WTC11 (cell line): ENCODE measurements around the gene KIAA1671. TPM values are rescaled to one million over a fixed set of nuclear protein-coding genes. Genes with fewer than 3 reads are reported as not detected.

ENCODE experiments used
- ATAC-seq: fragments of 200-7000 bp; cut with Tn5 transposase; 2 replicates; pipeline ENCODE4 v1.10.0; 2021; ENCODE audit warnings: mild to moderate bottlenecking, moderate library complexity
- CTCF ChIA-PET: fragments of 300-600 bp; sonication (Branson Sonifier 250); formaldehyde crosslinking; loops from one replicate; lab custom pipeline; 2021; ENCODE audit warnings: antibody characterized with exemption; lab: Charles Lee
- POLR2A ChIA-PET: fragments of 350-600 bp; sonication (Branson Sonifier 250); formaldehyde crosslinking; loops from one replicate; lab custom pipeline; 2021; ENCODE audit warnings: antibody characterized with exemption; lab: Charles Lee
- DNase-seq: peaks from one replicate; pipeline ENCODE4 v3.0.0; 2021; ENCODE audit warnings: low spot score
- H3K27ac Mint-ChIP-seq: 2 replicates; pipeline ENCODE4 v1.8.0; 2021; ENCODE audit warnings: mixed read lengths
- H3K27me3 Mint-ChIP-seq: 2 replicates; pipeline ENCODE4 v1.8.0; 2021; ENCODE audit warnings: low read depth, mild to moderate bottlenecking, moderate library complexity, mixed read lengths
- H3K36me3 Mint-ChIP-seq: 2 replicates; pipeline ENCODE4 v1.8.0; 2021; ENCODE audit warnings: mixed read lengths
- H3K4me1 Mint-ChIP-seq: 2 replicates; pipeline ENCODE4 v1.8.0; 2022; ENCODE audit warnings: mixed read lengths
- H3K4me3 Mint-ChIP-seq: 2 replicates; pipeline ENCODE4 v1.8.0; 2021; ENCODE audit warnings: mild to moderate bottlenecking, moderate library complexity, mixed read lengths
- H3K9me3 Mint-ChIP-seq: 2 replicates; pipeline ENCODE4 v1.8.0; 2021; ENCODE audit warnings: mixed read lengths
- AFF4 ChIP-seq: sonication (generic); formaldehyde crosslinking; IDR thresholded peaks from 2 replicates; pipeline ENCODE4 v1.8.1; 2023; ENCODE audit warnings: mild to moderate bottlenecking, missing genetic modification reagents, borderline replicate concordance
- ATF1 ChIP-seq: sonication (generic); formaldehyde crosslinking; IDR thresholded peaks from 2 replicates; pipeline ENCODE4 v1.8.1; 2023; ENCODE audit warnings: mild to moderate bottlenecking, moderate library complexity, missing genetic modification reagents
- CDX4 ChIP-seq: fragments of 250-450 bp; sonication (Bioruptor Pico); IDR thresholded peaks from 2 replicates; pipeline ENCODE4 v1.9.0; 2021; ENCODE audit warnings: moderate library complexity, mild to moderate bottlenecking, inconsistent platforms, borderline replicate concordance
- FOXP1 ChIP-seq: sonication (generic); formaldehyde crosslinking; IDR thresholded peaks from 2 replicates; pipeline ENCODE4 v1.8.0; 2022; ENCODE audit warnings: missing genetic modification reagents, mild to moderate bottlenecking, moderate library complexity, borderline replicate concordance
- IRF2 ChIP-seq: sonication (generic); formaldehyde crosslinking; IDR thresholded peaks from 2 replicates; pipeline ENCODE4 v1.8.0; 2022; ENCODE audit warnings: low read depth, missing genetic modification reagents, borderline replicate concordance
- JAZF1 ChIP-seq: fragments of 250-450 bp; sonication (Bioruptor Pico); IDR thresholded peaks from 2 replicates; pipeline ENCODE4 v1.9.0; 2021; ENCODE audit warnings: moderate library complexity, mild to moderate bottlenecking, inconsistent platforms
- JUN ChIP-seq: sonication (generic); formaldehyde crosslinking; IDR thresholded peaks from 2 replicates; pipeline ENCODE4 v1.8.0; 2023; ENCODE audit warnings: mild to moderate bottlenecking, missing genetic modification reagents
- NFATC4 ChIP-seq: fragments of 250-450 bp; sonication (Bioruptor Pico); IDR thresholded peaks from 2 replicates; pipeline ENCODE4 v1.9.0; 2021; ENCODE audit warnings: mild to moderate bottlenecking
- PRRX2 ChIP-seq: fragments of 250-450 bp; sonication (Bioruptor Pico); IDR thresholded peaks from 2 replicates; pipeline ENCODE4 v1.8.0; 2021; ENCODE audit warnings: mild to moderate bottlenecking
- RELA ChIP-seq: sonication (generic); formaldehyde crosslinking; IDR thresholded peaks from 2 replicates; pipeline ENCODE4 v1.8.1; 2022; ENCODE audit warnings: missing genetic modification reagents, mild to moderate bottlenecking, borderline replicate concordance
- SP1 ChIP-seq: sonication (generic); formaldehyde crosslinking; conservative IDR thresholded peaks from 2 replicates; pipeline ENCODE4 v1.8.1; 2022; ENCODE audit warnings: missing genetic modification reagents
- STAT6 ChIP-seq: sonication (generic); formaldehyde crosslinking; conservative IDR thresholded peaks from 2 replicates; pipeline ENCODE4 v1.8.1; 2023; ENCODE audit warnings: mild to moderate bottlenecking, low read depth, missing genetic modification reagents, moderate library complexity
- TP53 ChIP-seq: sonication (generic); formaldehyde crosslinking; IDR thresholded peaks from 2 replicates; pipeline ENCODE4 v1.8.1; 2023; ENCODE audit warnings: mild to moderate bottlenecking, missing genetic modification reagents
- ZBTB21 ChIP-seq: sonication (generic); formaldehyde crosslinking; IDR thresholded peaks from 2 replicates; pipeline ENCODE4 v1.8.1; 2023; ENCODE audit warnings: mild to moderate bottlenecking, missing genetic modification reagents, borderline replicate concordance
- ZNF138 ChIP-seq: sonication (generic); formaldehyde crosslinking; conservative IDR thresholded peaks from 2 replicates; pipeline ENCODE4 v1.8.1; 2022; ENCODE audit warnings: mild to moderate bottlenecking, moderate library complexity, missing genetic modification reagents
- ZNF232 ChIP-seq: sonication (generic); formaldehyde crosslinking; IDR thresholded peaks from 2 replicates; pipeline ENCODE4 v1.8.0; 2022; ENCODE audit warnings: mild to moderate bottlenecking, missing genetic modification reagents
- ZNF281 ChIP-seq: sonication (generic); formaldehyde crosslinking; IDR thresholded peaks from 2 replicates; pipeline ENCODE4 v1.8.0; 2023; ENCODE audit warnings: mild to moderate bottlenecking, missing genetic modification reagents
- ZNF423 ChIP-seq: fragments of 250-450 bp; sonication (Bioruptor Pico); IDR thresholded peaks from 2 replicates; pipeline ENCODE4 v2.1.2; 2022; ENCODE audit warnings: mild to moderate bottlenecking, moderate library complexity
- total RNA-seq: library from RNA; stranded (reverse); gene quantifications from 3 replicates; pipeline ENCODE4 v1.2.3, GENCODE V29; 2021
- TF ChIP-seq, protein P1 (sequence below): sonication (generic); formaldehyde crosslinking; IDR thresholded peaks from 2 replicates; pipeline ENCODE4 v1.8.1; 2023; ENCODE audit warnings: mild to moderate bottlenecking, moderate library complexity, missing genetic modification reagents
- TF ChIP-seq, protein P2 (sequence below): fragments of 250-450 bp; sonication (Bioruptor Pico); conservative IDR thresholded peaks from 2 replicates; pipeline ENCODE4 v1.9.0; 2021; ENCODE audit warnings: mild to moderate bottlenecking
- TF ChIP-seq, protein P3 (sequence below): sonication (generic); formaldehyde crosslinking; IDR thresholded peaks from 2 replicates; pipeline ENCODE4 v1.8.0; 2022; ENCODE audit warnings: mild to moderate bottlenecking, missing genetic modification reagents

The KIAA1671 gene
- total RNA-seq, 1 experiment from 2014 or later, result 26.0 TPM

DNA sequence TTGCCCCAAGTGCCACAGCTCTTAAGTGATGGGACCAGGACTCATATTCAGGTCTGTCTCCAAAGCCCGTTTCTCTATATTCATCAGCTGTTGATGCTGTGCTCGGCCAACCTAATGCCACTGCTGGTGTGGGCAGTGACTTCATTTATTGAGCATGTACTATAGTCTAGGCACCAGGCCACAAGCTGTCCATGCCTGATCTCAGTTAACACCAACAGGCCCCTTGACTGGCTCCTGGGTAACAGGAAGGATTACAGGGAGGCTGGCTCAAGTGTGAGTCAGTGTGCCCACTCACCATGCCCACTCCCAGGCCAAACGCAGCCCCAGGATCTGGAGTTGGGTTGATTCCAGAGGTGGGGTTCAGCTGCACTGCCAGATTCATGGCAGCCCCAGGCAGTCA lies 258.3 kb downstream of the KIAA1671 start:
- Mint-ChIP-seq H3K4me3 (no peak overlapping the region), H3K9me3 (peaks cover 28% of the 10 kb centered on the region), H3K27ac (no peak overlapping the region), H3K36me3 (peaks cover 6% of the 10 kb centered on the region; the same call in 1 of the 2 replicates), H3K4me1 (no peaks in the 10 kb centered on the region), H3K27me3 (peaks cover 8% of the 10 kb centered on the region)
- ChIA-PET CTCF (interaction anchor here (2.6 to 3.8 kb wide), 2 partner anchors 9 to 100 kb away, joined by 14 to 22 read pairs; no protein-coding TSS in a partner anchor), POLR2A (no interaction called here)
- TF ChIP-seq NFATC4 (CRISPR knock-in tag), result no peak
- no peak for TF ChIP-seq ZNF232 (CRISPR knock-in tag)
- TF ChIP-seq CDX4 (CRISPR knock-in tag), result no peak
- no peak for TF ChIP-seq PRRX2
- no peak for TF ChIP-seq ZBTB21 (CRISPR knock-in tag)
- no peak for TF ChIP-seq ZNF423 (CRISPR knock-in tag)
- DNase-seq (no peak), ATAC-seq (no peak)

DNA sequence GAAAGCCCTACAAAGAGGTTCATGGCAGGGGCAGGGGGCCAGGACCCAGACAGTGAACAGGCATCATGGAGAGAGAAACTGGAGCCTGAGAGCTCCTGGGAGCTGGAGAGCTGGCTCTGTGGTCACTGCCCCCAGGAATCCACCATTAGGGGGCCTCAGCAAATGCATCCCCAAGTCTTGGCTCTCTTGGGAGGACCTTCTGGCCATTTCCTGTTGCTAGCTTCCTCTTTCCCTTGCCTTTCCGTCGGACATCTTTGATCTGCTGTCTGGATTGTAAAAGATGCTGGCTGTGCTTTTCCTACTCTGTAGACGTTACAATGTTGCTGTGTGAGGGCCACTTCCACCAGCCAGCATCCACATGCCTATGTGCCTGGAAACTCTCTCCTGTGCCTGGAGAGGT lies 259.8 kb downstream of the KIAA1671 start:
- DNase-seq, result no peak
- POLR2A ChIA-PET, result interaction anchor here (1.2 kb wide), 1 partner anchor 11 kb away, joined by 3 read pairs; no protein-coding TSS in a partner anchor
- Mint-ChIP-seq H3K27ac (no peak overlapping the region), H3K4me3 (no peak overlapping the region), H3K4me1 (no peaks in the 10 kb centered on the region), H3K36me3 (peaks cover 6% of the 10 kb centered on the region; the same call in 1 of the 2 replicates), H3K27me3 (peaks cover 13% of the 10 kb centered on the region), H3K9me3 (peaks cover 33% of the 10 kb centered on the region)
- CTCF ChIA-PET, result interaction anchor here (0.9 to 3.8 kb wide), 9 partner anchors 10 to 561 kb away, joined by 3 to 22 read pairs (median 4); no protein-coding TSS in a partner anchor
- no peak for ATAC-seq
- TF ChIP-seq SP1 (no peak), JAZF1 (CRISPR knock-in tag) (no peak), ZNF138 (no peak), ZNF281 (CRISPR knock-in tag) (no peak), FOXP1 (CRISPR knock-in tag) (no peak), AFF4 (CRISPR knock-in tag) (no peak), ATF1 (CRISPR knock-in tag) (no peak), TP53 (CRISPR knock-in tag) (no peak), JUN (CRISPR knock-in tag) (no peak), RELA (CRISPR knock-in tag) (no peak), PRRX2 (no peak), STAT6 (CRISPR knock-in tag) (no peak), IRF2 (CRISPR knock-in tag) (no peak)
- TF ChIP-seq, protein P1, sequence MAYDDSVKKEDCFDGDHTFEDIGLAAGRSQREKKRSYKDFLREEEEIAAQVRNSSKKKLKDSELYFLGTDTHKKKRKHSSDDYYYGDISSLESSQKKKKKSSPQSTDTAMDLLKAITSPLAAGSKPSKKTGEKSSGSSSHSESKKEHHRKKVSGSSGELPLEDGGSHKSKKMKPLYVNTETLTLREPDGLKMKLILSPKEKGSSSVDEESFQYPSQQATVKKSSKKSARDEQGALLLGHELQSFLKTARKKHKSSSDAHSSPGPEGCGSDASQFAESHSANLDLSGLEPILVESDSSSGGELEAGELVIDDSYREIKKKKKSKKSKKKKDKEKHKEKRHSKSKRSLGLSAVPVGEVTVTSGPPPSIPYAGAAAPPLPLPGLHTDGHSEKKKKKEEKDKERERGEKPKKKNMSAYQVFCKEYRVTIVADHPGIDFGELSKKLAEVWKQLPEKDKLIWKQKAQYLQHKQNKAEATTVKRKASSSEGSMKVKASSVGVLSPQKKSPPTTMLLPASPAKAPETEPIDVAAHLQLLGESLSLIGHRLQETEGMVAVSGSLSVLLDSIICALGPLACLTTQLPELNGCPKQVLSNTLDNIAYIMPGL (CRISPR knock-in tag), result no peak
- TF ChIP-seq, protein P2, sequence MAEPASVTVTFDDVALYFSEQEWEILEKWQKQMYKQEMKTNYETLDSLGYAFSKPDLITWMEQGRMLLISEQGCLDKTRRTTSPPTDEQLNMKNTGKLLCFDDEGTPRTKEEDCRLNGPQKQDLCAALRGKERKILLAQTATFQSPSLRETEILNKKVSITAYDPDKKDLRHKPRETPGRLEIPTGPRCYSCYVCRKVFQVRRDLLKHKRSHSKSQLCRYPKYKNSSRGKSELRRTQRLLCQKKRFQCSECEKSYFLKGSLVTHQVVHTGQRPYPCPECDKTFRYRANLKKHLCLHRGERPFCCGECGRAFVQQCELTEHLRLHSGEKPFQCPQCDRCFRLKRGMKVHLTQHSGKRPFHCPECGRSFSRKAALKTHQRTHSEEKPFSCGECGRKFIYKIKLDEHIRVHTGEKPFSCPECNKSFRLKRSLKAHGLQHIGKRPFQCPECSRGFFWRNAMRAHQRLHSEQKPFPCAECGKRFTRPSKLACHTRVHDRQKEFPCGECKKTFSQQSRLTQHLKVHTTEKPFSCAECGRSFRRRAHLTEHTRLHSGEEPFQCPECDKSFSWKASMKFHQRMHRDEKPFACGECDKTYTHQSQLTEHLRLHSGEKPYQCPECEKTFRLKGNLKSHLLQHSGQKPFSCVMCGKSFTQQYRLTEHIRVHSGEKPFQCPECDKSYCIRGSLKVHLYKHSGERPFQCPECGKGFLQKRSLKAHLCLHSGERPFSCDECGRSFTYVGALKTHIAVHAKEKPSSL (CRISPR knock-in tag), result no peak
- TF ChIP-seq, protein P3, sequence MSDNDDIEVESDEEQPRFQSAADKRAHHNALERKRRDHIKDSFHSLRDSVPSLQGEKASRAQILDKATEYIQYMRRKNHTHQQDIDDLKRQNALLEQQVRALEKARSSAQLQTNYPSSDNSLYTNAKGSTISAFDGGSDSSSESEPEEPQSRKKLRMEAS (CRISPR knock-in tag), result no peak
